ENCODE results near the gene TRIM6.
"Not testable (repeated sequence)": the region's sequence is repeated elsewhere in the genome, so short reads cannot be mapped to it uniquely, and the experiment has no call there.

Gene TRIM6

GRCh38 chr11:5604896-5605295, 8.5 kb downstream of the TRIM6 start:
- no peak for DNase-seq (ENCODE audit: low read depth in 2 of 2)

- DNase-seq (ENCODE audit: low read depth in 2 of 2): no peak
Measured at GRCh38 chr11:5605849-5606248, 9.4 kb downstream of the TRIM6 start.

- no peak for DNase-seq (ENCODE audit: low read depth in 2 of 2)
Measured at GRCh38 chr11:5608808-5609207, 12.4 kb downstream of the TRIM6 start.

GRCh38 chr11:5610446-5610845, 14.0 kb downstream of the TRIM6 start:
- DNase-seq (ENCODE audit: low read depth in 2 of 2): no peak

- no peak for DNase-seq (ENCODE audit: low read depth in 2 of 2)
Measured at GRCh38 chr11:5611627-5612026, 15.2 kb downstream of the TRIM6 start.

- DNase-seq (ENCODE audit: low read depth in 2 of 2): no peak
Measured at GRCh38 chr11:5618807-5619206, 22.4 kb downstream of the TRIM6 start.

GRCh38 chr11:5620651-5621521, 24.4 kb downstream of the TRIM6 start:
- no peak for DNase-seq (ENCODE audit: low read depth in 2 of 2)

- DNase-seq (ENCODE audit: low read depth in 2 of 2): no peak
Measured at GRCh38 chr11:5621580-5621979, 25.1 kb downstream of the TRIM6 start.

GRCh38 chr11:5622802-5623201, 26.4 kb downstream of the TRIM6 start:
- DNase-seq (ENCODE audit: low read depth in 2 of 2): no peak

GRCh38 chr11:5624489-5625279, 28.2 kb downstream of the TRIM6 start, which contains the start of gene TRIM34:
TRIM34 (plus strand) TSS chr11:5625001; CDS start chr11:5632332, 7,331 bp downstream.
- peak; percentile 21 to 28 for DNase-seq (ENCODE audit: low read depth in 2 of 2)

GRCh38 chr11:5625281-5625680, 28.8 kb downstream of the TRIM6 start:
- DNase-seq (ENCODE audit: low read depth in 2 of 2): no peak

GRCh38 chr11:5626196-5626595, 29.8 kb downstream of the TRIM6 start:
- DNase-seq (ENCODE audit: low read depth in 2 of 2): no peak

- no peak for DNase-seq (ENCODE audit: low read depth in 2 of 2)
Measured at GRCh38 chr11:5631417-5631816, 35.0 kb downstream of the TRIM6 start.

GRCh38 chr11:5631969-5632635, 35.7 kb downstream of the TRIM6 start:
- no peak for DNase-seq (ENCODE audit: low read depth in 2 of 2)

- DNase-seq (ENCODE audit: low read depth in 2 of 2): no peak
Measured at GRCh38 chr11:5639953-5640352, 43.5 kb downstream of the TRIM6 start.

GRCh38 chr11:5643585-5643984, 47.1 kb downstream of the TRIM6 start:
- DNase-seq (ENCODE audit: low read depth in 2 of 2): no peak

GRCh38 chr11:5646139-5646538, 49.7 kb downstream of the TRIM6 start:
- no peak for DNase-seq (ENCODE audit: low read depth in 2 of 2)

GRCh38 chr11:5655474-5655873, 59.0 kb downstream of the TRIM6 start:
- no peak for DNase-seq (ENCODE audit: low read depth in 2 of 2)

- DNase-seq (ENCODE audit: low read depth in 2 of 2): not testable (repeated sequence)
Measured at GRCh38 chr11:5656956-5657355, 60.5 kb downstream of the TRIM6 start.

- no peak for DNase-seq (ENCODE audit: low read depth in 2 of 2)
Measured at GRCh38 chr11:5658318-5658717, 61.9 kb downstream of the TRIM6 start.
